Activated B cell treated with CpG ODN at 0.5 μM for 24 hours (primary cell): ENCODE measurements around the gene ANKMY1. TPM values are rescaled to one million over a fixed set of nuclear protein-coding genes. Genes with fewer than 3 reads are reported as not detected.
"Not testable (repeated sequence)": the region's sequence is repeated elsewhere in the genome, so short reads cannot be mapped to it uniquely, and the experiment has no call there.

Source experiments
- ATAC-seq: fragments of 200-7000 bp; cut with Tn5 transposase; one replicate; pipeline ENCODE4 v1.10.0; 2021; ENCODE audit warnings: low read depth, mild to moderate bottlenecking, moderate library complexity
- CTCF ChIA-PET: fragments of 350-600 bp; sonication (Branson Sonifier 250); formaldehyde crosslinking; loops from one replicate; lab custom pipeline; 2021; ENCODE audit warnings: antibody characterized with exemption; lab: Charles Lee
- POLR2A ChIA-PET: fragments of 350-600 bp; sonication (Branson Sonifier 250); formaldehyde crosslinking; loops from one replicate; lab custom pipeline; 2021; ENCODE audit warnings: antibody characterized with exemption; lab: Charles Lee
- DNase-seq: peaks from one replicate; pipeline ENCODE4 v3.0.0; 2022
- H3K27ac Mint-ChIP-seq: one replicate; pipeline ENCODE4 v1.8.0; 2020; ENCODE audit warnings: mixed read lengths
- H3K27me3 Mint-ChIP-seq: one replicate; pipeline ENCODE4 v1.8.0; 2021; ENCODE audit warnings: mixed read lengths
- H3K36me3 Mint-ChIP-seq: one replicate; pipeline ENCODE4 v1.8.0; 2021; ENCODE audit warnings: low read depth, mixed read lengths
- H3K4me1 Mint-ChIP-seq: one replicate; pipeline ENCODE4 v1.8.0; 2021; ENCODE audit warnings: mixed read lengths
- H3K4me3 Mint-ChIP-seq: one replicate; pipeline ENCODE4 v1.8.0; 2020; ENCODE audit warnings: mild to moderate bottlenecking, mixed read lengths
- H3K9me3 Mint-ChIP-seq: one replicate; pipeline ENCODE4 v1.8.0; 2020; ENCODE audit warnings: mixed read lengths
- intact Hi-C: fragments of 100-400 bp; cut with micrococcal nuclease; formaldehyde crosslinking; loops from one replicate; pipeline ENCODE4 v1.15.1; 2024
- total RNA-seq: library from RNA; stranded (reverse); gene quantifications from 2 replicates; pipeline ENCODE4 v1.2.3, GENCODE V29; 2022
- TF ChIP-seq, protein P1 (sequence below): fragments of 200-600 bp; IDR thresholded peaks from one replicate; pipeline ENCODE4 v1.8.0; 2022; ENCODE audit warnings: antibody characterized with exemption, mild to moderate bottlenecking

Gene ANKMY1
- total RNA-seq, 1 donor from 2014 or later: 40.4 TPM

DNA sequence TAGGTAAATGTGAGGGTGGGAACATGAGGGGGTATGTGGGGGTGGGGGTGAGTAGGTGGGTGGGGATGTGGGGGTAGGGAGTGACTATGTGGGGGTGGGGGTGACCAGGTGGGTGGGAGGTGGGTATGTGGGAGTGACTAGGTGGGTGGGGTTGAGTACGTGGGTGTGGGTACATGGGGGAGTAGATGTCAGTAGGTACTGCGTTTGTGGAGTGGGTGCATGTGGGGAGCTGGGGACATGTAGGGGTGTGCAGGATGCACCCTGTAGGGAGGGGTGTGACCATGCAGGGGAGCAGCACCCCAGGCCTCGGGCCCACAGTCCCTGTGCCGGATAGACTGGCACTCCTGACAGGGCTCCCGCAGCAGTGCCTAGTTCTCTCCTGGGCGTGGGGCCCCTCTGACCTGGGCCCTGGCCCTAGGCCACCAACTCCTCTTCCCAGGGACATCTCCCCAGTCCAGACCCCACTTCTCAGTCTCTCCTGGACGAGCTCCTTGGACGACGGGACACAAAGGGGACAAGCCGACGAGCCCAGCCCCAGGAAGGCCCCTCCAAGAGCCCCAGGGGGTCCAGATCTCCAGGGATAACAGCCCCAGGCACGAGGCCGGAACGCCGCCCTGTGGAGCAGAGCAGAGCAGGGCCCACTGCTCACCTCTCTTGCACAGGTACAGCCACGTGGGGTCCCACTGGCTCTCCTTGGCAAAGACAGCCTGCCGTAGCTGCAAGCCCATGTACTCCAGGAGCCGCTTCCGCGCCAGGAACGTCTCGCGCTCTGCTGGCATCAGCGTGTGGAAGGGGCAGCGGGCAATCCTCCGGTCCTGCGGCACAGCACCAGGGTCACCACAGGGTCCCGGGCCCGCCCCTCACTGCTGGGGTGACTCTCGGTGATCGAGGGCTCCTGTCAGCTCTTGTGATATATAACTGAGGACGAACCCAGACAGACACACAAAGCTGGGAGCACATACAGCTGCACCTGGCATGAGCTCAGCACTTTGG lies 58.2 kb downstream of the ANKMY1 start:
- intact Hi-C loops: no loop called here
- DNase-seq: no peak
- H3K27ac Mint-ChIP-seq: no peak overlapping the region
- H3K36me3 Mint-ChIP-seq: peaks cover 40% of the 10 kb centered on the region
- H3K27me3 Mint-ChIP-seq: no peaks in the 10 kb centered on the region
- no peaks in the 10 kb centered on the region for H3K9me3 Mint-ChIP-seq
- H3K4me3 Mint-ChIP-seq: no peak overlapping the region
- TF ChIP-seq, protein P1, sequence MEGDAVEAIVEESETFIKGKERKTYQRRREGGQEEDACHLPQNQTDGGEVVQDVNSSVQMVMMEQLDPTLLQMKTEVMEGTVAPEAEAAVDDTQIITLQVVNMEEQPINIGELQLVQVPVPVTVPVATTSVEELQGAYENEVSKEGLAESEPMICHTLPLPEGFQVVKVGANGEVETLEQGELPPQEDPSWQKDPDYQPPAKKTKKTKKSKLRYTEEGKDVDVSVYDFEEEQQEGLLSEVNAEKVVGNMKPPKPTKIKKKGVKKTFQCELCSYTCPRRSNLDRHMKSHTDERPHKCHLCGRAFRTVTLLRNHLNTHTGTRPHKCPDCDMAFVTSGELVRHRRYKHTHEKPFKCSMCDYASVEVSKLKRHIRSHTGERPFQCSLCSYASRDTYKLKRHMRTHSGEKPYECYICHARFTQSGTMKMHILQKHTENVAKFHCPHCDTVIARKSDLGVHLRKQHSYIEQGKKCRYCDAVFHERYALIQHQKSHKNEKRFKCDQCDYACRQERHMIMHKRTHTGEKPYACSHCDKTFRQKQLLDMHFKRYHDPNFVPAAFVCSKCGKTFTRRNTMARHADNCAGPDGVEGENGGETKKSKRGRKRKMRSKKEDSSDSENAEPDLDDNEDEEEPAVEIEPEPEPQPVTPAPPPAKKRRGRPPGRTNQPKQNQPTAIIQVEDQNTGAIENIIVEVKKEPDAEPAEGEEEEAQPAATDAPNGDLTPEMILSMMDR: no peak
- H3K4me1 Mint-ChIP-seq: no peaks in the 10 kb centered on the region
- ChIA-PET CTCF (interaction anchor here (0.9 kb wide), 1 partner anchor 14 kb away, joined by 3 read pairs; no protein-coding TSS in a partner anchor), POLR2A (no interaction called here)
- ATAC-seq: no peak

DNA sequence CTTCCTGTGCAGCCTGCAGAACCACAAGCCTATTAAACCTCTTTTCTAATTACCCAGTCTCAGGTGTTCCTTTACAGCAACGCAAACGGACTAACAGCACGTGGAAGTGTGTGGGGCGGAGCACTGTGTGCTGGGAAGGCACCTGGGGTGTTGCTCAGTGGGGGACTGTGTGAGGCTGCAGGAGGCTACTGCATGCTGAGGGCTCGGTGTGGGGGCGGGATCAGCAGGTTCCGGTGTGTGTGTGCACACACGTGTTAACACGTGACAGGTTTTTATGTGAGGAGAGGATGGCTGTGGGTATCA lies 58.9 kb downstream of the ANKMY1 start:
- H3K4me1 Mint-ChIP-seq: no peaks in the 10 kb centered on the region
- no peaks in the 10 kb centered on the region for H3K9me3 Mint-ChIP-seq
- TF ChIP-seq, protein P1: no peak
- ATAC-seq (no peak), DNase-seq (no peak)
- intact Hi-C loops: no loop called here
- ChIA-PET CTCF (no interaction called here), POLR2A (no interaction called here)
- H3K27me3 Mint-ChIP-seq: no peaks in the 10 kb centered on the region
- peaks cover 45% of the 10 kb centered on the region for H3K36me3 Mint-ChIP-seq
- no peak overlapping the region for H3K4me3 Mint-ChIP-seq
- H3K27ac Mint-ChIP-seq: no peak overlapping the region

GRCh38 chr2:240498171-240498957 lies 59.4 kb downstream of the ANKMY1 start:
- Mint-ChIP-seq H3K27ac (no peak overlapping the region), H3K4me1 (no peaks in the 10 kb centered on the region), H3K9me3 (peaks cover 2% of the 10 kb centered on the region), H3K27me3 (no peaks in the 10 kb centered on the region), H3K4me3 (no peak overlapping the region), H3K36me3 (peaks cover 47% of the 10 kb centered on the region)
- POLR2A ChIA-PET: no interaction called here
- no peak for ATAC-seq
- intact Hi-C loops: no loop called here
- no peak for DNase-seq
- CTCF ChIA-PET: no interaction called here
- TF ChIP-seq, protein P1: no peak

DNA sequence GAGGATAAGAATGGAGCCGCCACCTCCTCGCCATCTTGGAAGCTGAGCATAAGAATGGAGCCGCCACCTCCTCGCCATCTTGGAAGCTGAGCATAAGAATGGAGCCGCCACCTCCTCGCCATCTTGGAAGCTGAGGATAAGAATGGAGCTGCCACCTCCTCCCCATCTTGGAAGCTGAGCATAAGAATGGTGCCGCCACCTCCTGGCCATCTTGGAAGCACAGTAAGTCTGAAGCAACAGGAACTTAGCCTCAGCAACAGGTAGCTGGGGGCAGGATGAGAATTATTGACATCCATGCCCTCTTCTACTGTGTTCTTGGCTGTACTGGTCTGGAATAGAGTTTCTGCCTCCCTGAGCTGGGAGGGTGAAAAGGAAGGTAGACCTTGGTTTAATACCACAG lies 60.7 kb downstream of the ANKMY1 start:
- POLR2A ChIA-PET, H3K27ac Mint-ChIP-seq, intact Hi-C loops: not testable (repeated sequence)

GRCh38 chr2:240494942-240495341 lies 62.8 kb downstream of the ANKMY1 start:
- CTCF ChIA-PET, H3K27ac Mint-ChIP-seq, POLR2A ChIA-PET, DNase-seq, ATAC-seq, H3K4me1 Mint-ChIP-seq, H3K4me3 Mint-ChIP-seq, H3K27me3 Mint-ChIP-seq, intact Hi-C loops: not testable (repeated sequence)
- Mint-ChIP-seq H3K9me3 (peaks cover 15% of the 10 kb centered on the region), H3K36me3 (peaks cover 49% of the 10 kb centered on the region)

More for the DNA sequence above, 60.7 kb downstream of the ANKMY1 start:
- peaks cover 51% of the 10 kb centered on the region for H3K36me3 Mint-ChIP-seq
- H3K9me3 Mint-ChIP-seq, DNase-seq, H3K27me3 Mint-ChIP-seq, H3K4me1 Mint-ChIP-seq, ATAC-seq, CTCF ChIA-PET, H3K4me3 Mint-ChIP-seq: not testable (repeated sequence)
